GM04503 (cell line): ENCODE data around the gene CEP131.
A peak's percentile ranks its signal among the peaks of the same experiment; 100 is the strongest.

Experiments used
- DNase-seq: peaks from one replicate; pipeline ENCODE4 v3.0.0-alpha.2; 2012; ENCODE audit warnings: low read depth

Gene CEP131

GRCh38 chr17:81222906-81223761 is at the start of gene CEP131:
CEP131 (minus strand) TSS chr17:81222965; CDS start chr17:81220056, 2,909 bp downstream.
- peak; percentile 79 for DNase-seq

- DNase-seq, result no peak
Observed at GRCh38 chr17:81271226-81271625, 48.5 kb upstream of the CEP131 start.

GRCh38 chr17:81270279-81270678 is 47.5 kb upstream of the CEP131 start:
- DNase-seq, result no peak

- no peak for DNase-seq
Observed at GRCh38 chr17:81267390-81268067, 44.8 kb upstream of the CEP131 start.

- no peak for DNase-seq
Observed at GRCh38 chr17:81265576-81265975, 42.8 kb upstream of the CEP131 start.

GRCh38 chr17:81264640-81265039 is 41.9 kb upstream of the CEP131 start:
- DNase-seq, result no peak

GRCh38 chr17:81263371-81264181 is 40.8 kb upstream of the CEP131 start:
- no peak for DNase-seq

GRCh38 chr17:81261582-81262336 is 39.0 kb upstream of the CEP131 start:
- no peak for DNase-seq

- DNase-seq, result no peak
Observed at GRCh38 chr17:81261096-81261495, 38.3 kb upstream of the CEP131 start.

- DNase-seq, result no peak
Observed at GRCh38 chr17:81260641-81261040, 37.9 kb upstream of the CEP131 start.

- DNase-seq, result no peak
Observed at GRCh38 chr17:81260171-81260570, 37.4 kb upstream of the CEP131 start.

- no peak for DNase-seq
Observed at GRCh38 chr17:81259058-81259605, 36.4 kb upstream of the CEP131 start.

- no peak for DNase-seq
Observed at GRCh38 chr17:81258292-81258691, 35.5 kb upstream of the CEP131 start.

GRCh38 chr17:81257533-81257932 is 34.8 kb upstream of the CEP131 start:
- DNase-seq, result no peak

- no peak for DNase-seq
Observed at GRCh38 chr17:81256616-81257015, 33.9 kb upstream of the CEP131 start.

GRCh38 chr17:81254955-81255717 is 32.4 kb upstream of the CEP131 start:
- no peak for DNase-seq

GRCh38 chr17:81253358-81254131 is 30.8 kb upstream of the CEP131 start:
- no peak for DNase-seq

- no peak for DNase-seq
Observed at GRCh38 chr17:81252987-81253329, 30.2 kb upstream of the CEP131 start.

- no peak for DNase-seq
Observed at GRCh38 chr17:81252326-81252986, 29.7 kb upstream of the CEP131 start.
